Stimulated activated CD8-positive, alpha-beta memory T cell treated with anti-CD3 and anti-CD28 coated beads, Interleukin-7, amount 100 ng/mL, for 1 hour (primary cell): ENCODE data around the gene PKD1.
"Not testable (repeated sequence)": the region's sequence is repeated elsewhere in the genome, so short reads cannot be mapped to it uniquely, and the experiment has no call there.

ENCODE experiments used
- DNase-seq, 2 donors: peaks; one replicate each; pipeline ENCODE4 v3.0.0-alpha.2; 2020; ENCODE audit warnings: low read depth in 2 of 2

Gene PKD1

GRCh38 chr16:2124377-2124693 is 11.4 kb downstream of the PKD1 start:
- DNase-seq = not testable (repeated sequence)

- not testable (repeated sequence) for DNase-seq
Measured at GRCh38 chr16:2123706-2124376, 11.9 kb downstream of the PKD1 start.

- not testable (repeated sequence) for DNase-seq
Measured at GRCh38 chr16:2122934-2123683, 12.6 kb downstream of the PKD1 start.

GRCh38 chr16:2122429-2122828 is 13.3 kb downstream of the PKD1 start:
- DNase-seq = no peak

GRCh38 chr16:2121853-2122252 is 13.8 kb downstream of the PKD1 start:
- no peak for DNase-seq

GRCh38 chr16:2121325-2121724 is 14.4 kb downstream of the PKD1 start:
- not testable (repeated sequence) for DNase-seq

- not testable (repeated sequence) for DNase-seq
Measured at GRCh38 chr16:2117960-2118722, 17.6 kb downstream of the PKD1 start.

GRCh38 chr16:2117341-2117740 is 18.4 kb downstream of the PKD1 start:
- not testable (repeated sequence) for DNase-seq

GRCh38 chr16:2116428-2116827 is 19.3 kb downstream of the PKD1 start:
- not testable (repeated sequence) for DNase-seq

- no peak for DNase-seq
Measured at GRCh38 chr16:2115591-2115973, 20.1 kb downstream of the PKD1 start.

- not testable (repeated sequence) for DNase-seq
Measured at GRCh38 chr16:2114885-2115590, 20.7 kb downstream of the PKD1 start.

GRCh38 chr16:2114225-2114624 is 21.5 kb downstream of the PKD1 start:
- not testable (repeated sequence) for DNase-seq

GRCh38 chr16:2112539-2113106 is 23.1 kb downstream of the PKD1 start:
- not testable (repeated sequence) for DNase-seq

GRCh38 chr16:2111412-2112335 is 24.0 kb downstream of the PKD1 start:
- DNase-seq = not testable (repeated sequence)

GRCh38 chr16:2111009-2111353 is 24.7 kb downstream of the PKD1 start:
- not testable (repeated sequence) for DNase-seq

- not testable (repeated sequence) for DNase-seq
Measured at GRCh38 chr16:2110332-2111008, 25.2 kb downstream of the PKD1 start.

- not testable (repeated sequence) for DNase-seq
Measured at GRCh38 chr16:2109872-2110271, 25.8 kb downstream of the PKD1 start.

- DNase-seq = not testable (repeated sequence)
Measured at GRCh38 chr16:2109271-2109580, 26.5 kb downstream of the PKD1 start.

- not testable (repeated sequence) for DNase-seq
Measured at GRCh38 chr16:2108446-2109270, 27.0 kb downstream of the PKD1 start.
